Heart right ventricle (tissue), 16 donors: ENCODE measurements around the gene SCGB1D2. TPM values are rescaled to one million over a fixed set of nuclear protein-coding genes. Genes with fewer than 3 reads are reported as not detected.

Experiments used
- ATAC-seq, 8 donors: fragments of 200-7000 bp; cut with Tn5 transposase; one replicate each; pipeline ENCODE4 v1.9.1; 2020; ENCODE audit warnings: mild to moderate bottlenecking in 8 of 8, moderate library complexity in 8 of 8, moderate number of reproducible peaks in 1 of 8
- DNase-seq, 2 donors: peaks; one replicate each; pipeline ENCODE4 v3.0.0-alpha.2; 2020
- H3K27ac ChIP-seq, 10 donors: fragments of 200-600 bp; sonication (generic) in 2 of 10; one replicate each; pipeline versions ENCODE4 v1.5.0 to v1.8.0; 2020 to 2022; ENCODE audit warnings: mild to moderate bottlenecking in 3 of 10
- H3K27me3 ChIP-seq, 7 donors: fragments of 200-600 bp; one replicate each; pipeline ENCODE4 v1.8.0; 2021 to 2022; ENCODE audit warnings: mild to moderate bottlenecking in 2 of 7
- H3K36me3 ChIP-seq, 9 donors: fragments of 200-600 bp; sonication (generic) in 1 of 9; one replicate each; pipeline versions ENCODE4 v1.5.0 to v1.8.0; 2020 to 2022; ENCODE audit warnings: mild to moderate bottlenecking in 2 of 9
- H3K4me1 ChIP-seq, 9 donors: fragments of 200-600 bp; sonication (generic) in 1 of 9; one replicate each; pipeline versions ENCODE4 v1.5.0 to v1.8.0; 2020 to 2022; ENCODE audit warnings: mild to moderate bottlenecking in 4 of 9
- H3K4me3 ChIP-seq, 10 donors: fragments of 200-600 bp; sonication (generic) in 2 of 10; one replicate each; pipeline versions ENCODE4 v1.5.0 to v1.8.0; 2020 to 2022; ENCODE audit warnings: mild to moderate bottlenecking in 7 of 10, moderate library complexity in 2 of 10
- H3K9me3 ChIP-seq, 11 donors: fragments of 200-600 bp in 10 of 11; sonication (generic) in 2 of 11; one replicate each; pipeline versions ENCODE4 v1.5.0 to v1.8.0; 2013 to 2022; ENCODE audit warnings: mild to moderate bottlenecking in 2 of 11, control low read depth in 1 of 11, moderate library complexity in 1 of 11
- WGBS, 2 donors: extraction: QIAGEN DNeasy Blood & Tissue Kit; methylation state at CpG; one replicate each; pipeline ENCODE4 v1.1.7; 2013; ENCODE audit warnings: inconsistent platforms in 1 of 2; 5-methylcytosine and 5-hydroxymethylcytosine counted together
- intact Hi-C, 10 donors: fragments of 100-400 bp; cut with DNase I; formaldehyde crosslinking; loops; one replicate each; pipeline versions ENCODE4 v1.11.1 to v1.14.2; 2022
- polyA plus RNA-seq, 2 donors: library from polyadenylated mRNA; stranded (reverse); fragments of 200-250 nt; gene quantifications; one replicate each; pipeline ENCODE4 v1.2.3, GENCODE V29; 2013
- total RNA-seq, 10 donors: library from RNA; stranded (reverse); fragmentation: NEBNext Ultra II Directional in 3 of 10; extraction: Animal tissue kit (Norgen Biotek cat#: 25700) in 3 of 10; gene quantifications; one replicate each; pipeline versions ENCODE4 v1.2.1 to v1.2.4, GENCODE V29; 2021 to 2023
- TF ChIP-seq, protein P1 (sequence below), 9 donors: fragments of 200-600 bp; sonication (generic) in 2 of 9; IDR thresholded peaks; one replicate each; pipeline versions ENCODE4 v1.5.0 to v1.8.0; 2021 to 2022; ENCODE audit warnings: antibody characterized with exemption in 9 of 9, mild to moderate bottlenecking in 5 of 9, moderate library complexity in 1 of 9
- donor health status: Arrhythmogenic right ventricular cardiomyopathy.
- donor health status: ischemic (EF 13 %, LVEDD 7.1; RV severe dilation, severe dysfunction).
- donor health status: healthy with polysubstance abuse.
- donor health status: DM: no; HTN: yes; CAD: no.
- donor health status: DM: no; HTN: no; CAD: no.
- donor health status: ischemic (EF 25% LVEDD 6.9; RV normal size, moderate dysfunction).
- donor health status: ischemic (EF 25% LVEDD 5.7; RV mildly dilated, moderate dysfunction).
- donor health status: healthy.
- donor health status: DM: yes; HTN: yes; CAD: no.
- donor health status: Ischemic cardiomyopathy.
- donor health status: ischemic (EF 35%, LVEDD 5.7; RV mildly dilated, moderate dysfunction).
- donor health status: nonischemic (EF 11% LVEDD 7.7; RV severe dilation, severe dysfunction).
- donor health status: DM: yes; HTN: yes; CAD: no.
- donor health status: PGD.
- donor health status: ischemic (EF 29% LVEDD 5.4; RV normal size, mild dysfunction).
- donor health status: nonischemic (EF 23%, LVEDD 6.1; RV moderate dilation, normal function).

SCGB1D2 gene
- total and polyA plus RNA-seq, 12 donors = 0.64 to 6.1 (median 1.8) TPM; not detected in 3

- Histone ChIP-seq H3K27ac (no peak overlapping the region), H3K9me3 (peaks cover 0 to 30% (median 20%) of the 10 kb centered on the region in 11 donors), H3K4me1 (no peaks in the 10 kb centered on the region), H3K4me3 (no peak overlapping the region), H3K27me3 (peaks cover 0 to 9% (median 0%) of the 10 kb centered on the region in 7 donors), H3K36me3 (no peaks in the 10 kb centered on the region)
- TF ChIP-seq, protein P1, sequence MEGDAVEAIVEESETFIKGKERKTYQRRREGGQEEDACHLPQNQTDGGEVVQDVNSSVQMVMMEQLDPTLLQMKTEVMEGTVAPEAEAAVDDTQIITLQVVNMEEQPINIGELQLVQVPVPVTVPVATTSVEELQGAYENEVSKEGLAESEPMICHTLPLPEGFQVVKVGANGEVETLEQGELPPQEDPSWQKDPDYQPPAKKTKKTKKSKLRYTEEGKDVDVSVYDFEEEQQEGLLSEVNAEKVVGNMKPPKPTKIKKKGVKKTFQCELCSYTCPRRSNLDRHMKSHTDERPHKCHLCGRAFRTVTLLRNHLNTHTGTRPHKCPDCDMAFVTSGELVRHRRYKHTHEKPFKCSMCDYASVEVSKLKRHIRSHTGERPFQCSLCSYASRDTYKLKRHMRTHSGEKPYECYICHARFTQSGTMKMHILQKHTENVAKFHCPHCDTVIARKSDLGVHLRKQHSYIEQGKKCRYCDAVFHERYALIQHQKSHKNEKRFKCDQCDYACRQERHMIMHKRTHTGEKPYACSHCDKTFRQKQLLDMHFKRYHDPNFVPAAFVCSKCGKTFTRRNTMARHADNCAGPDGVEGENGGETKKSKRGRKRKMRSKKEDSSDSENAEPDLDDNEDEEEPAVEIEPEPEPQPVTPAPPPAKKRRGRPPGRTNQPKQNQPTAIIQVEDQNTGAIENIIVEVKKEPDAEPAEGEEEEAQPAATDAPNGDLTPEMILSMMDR (IDR thresholded peaks at IDR 0.05) = no peak
- DNase-seq (no peak), ATAC-seq (no peak)
- 87 to 89% methylated on average over 2 of the region's 2 CpGs for WGBS, 2 donors
- intact Hi-C loops = no loop called here
Measured at GRCh38 chr11:62256281-62256680, 14.2 kb downstream of the SCGB1D2 start.

DNA sequence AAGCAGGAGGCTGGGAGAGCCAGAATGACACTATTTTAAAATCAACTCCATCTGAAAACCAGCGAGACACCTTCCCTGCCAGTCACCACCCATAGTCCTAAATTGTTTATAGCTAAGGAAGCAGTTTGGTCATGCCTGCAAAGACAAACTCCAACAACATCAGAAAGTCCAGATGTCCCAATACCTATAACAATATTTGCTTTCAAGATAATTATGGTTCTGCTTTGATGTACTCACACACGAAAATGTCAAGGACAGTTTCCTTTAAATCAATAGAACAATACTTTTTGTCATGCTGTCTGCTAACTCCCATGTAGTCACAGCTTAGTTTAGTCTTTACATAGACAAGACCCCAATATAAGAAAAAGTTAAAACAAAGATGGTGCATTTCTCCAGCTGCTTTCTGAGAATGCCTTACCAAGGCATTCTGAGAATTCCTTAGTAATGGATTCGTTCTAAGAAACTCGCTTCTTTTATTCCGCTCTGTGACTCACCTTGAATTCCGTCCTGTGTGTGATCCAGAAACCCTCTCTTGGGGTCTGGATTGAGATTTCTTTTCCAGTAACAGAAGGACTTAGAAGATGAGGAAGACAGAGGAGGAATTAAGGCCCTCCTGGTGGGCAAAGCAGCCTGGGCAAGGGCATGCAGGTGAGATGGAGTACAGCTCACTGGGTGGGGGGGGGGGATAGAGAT lies 18.4 kb downstream of the SCGB1D2 start:
- no peaks in the 10 kb centered on the region for H3K4me1 ChIP-seq
- DNase-seq (no peak), ATAC-seq (no peak)
- H3K36me3 ChIP-seq = no peaks in the 10 kb centered on the region
- peaks cover 0 to 13% (median 3%) of the 10 kb centered on the region in 7 donors for H3K27me3 ChIP-seq
- no peak overlapping the region for H3K4me3 ChIP-seq
- 66 to 73% methylated on average over 6 of the region's 6 CpGs for WGBS, 2 donors
- intact Hi-C loops = no loop called here
- no peaks in the 10 kb centered on the region for H3K9me3 ChIP-seq
- H3K27ac ChIP-seq = no peak overlapping the region
- TF ChIP-seq, protein P1 (IDR thresholded peaks at IDR 0.05) = no peak

- WGBS, 2 donors = 71 to 74% methylated on average over 1 of the region's 1 CpG
- no peak for DNase-seq
Measured at GRCh38 chr11:62264004-62264403, 22.0 kb downstream of the SCGB1D2 start.

GRCh38 chr11:62266558-62266957 lies 24.5 kb downstream of the SCGB1D2 start:
- Histone ChIP-seq H3K27me3 (peaks cover 0 to 39% (median 17%) of the 10 kb centered on the region in 7 donors), H3K9me3 (no peaks in the 10 kb centered on the region), H3K27ac (no peak overlapping the region), H3K4me1 (no peaks in the 10 kb centered on the region), H3K36me3 (no peaks in the 10 kb centered on the region), H3K4me3 (no peak overlapping the region)
- ATAC-seq = no peak
- TF ChIP-seq, protein P1 (IDR thresholded peaks at IDR 0.05) = no peak
- DNase-seq = no peak
- intact Hi-C loops = no loop called here
- WGBS, 2 donors = 70 to 75% methylated on average over 4 of the region's 4 CpGs

More at GRCh38 chr11:62264004-62264403, 22.0 kb downstream of the SCGB1D2 start:
- Histone ChIP-seq H3K9me3 (no peaks in the 10 kb centered on the region), H3K4me1 (no peaks in the 10 kb centered on the region), H3K27me3 (peaks cover 0 to 23% (median 12%) of the 10 kb centered on the region in 7 donors), H3K36me3 (no peaks in the 10 kb centered on the region), H3K4me3 (no peak overlapping the region), H3K27ac (no peak overlapping the region)
- no peak for ATAC-seq
- TF ChIP-seq, protein P1 (IDR thresholded peaks at IDR 0.05) = no peak
- intact Hi-C loops = no loop called here
